DND-41 (cell line): Measurements from ENCODE around the gene HGD.
"Not testable (repeated sequence)": the region's sequence is repeated elsewhere in the genome, so short reads cannot be mapped to it uniquely, and the experiment has no call there.

Experiments used
- EZH2 ChIP-seq: IDR thresholded peaks from 3 replicates; pipeline ENCODE4 v1.6.1; 2012; ENCODE audit warnings: borderline replicate concordance, low read depth, mild to moderate bottlenecking, moderate library complexity, low read length, inconsistent platforms; ENCODE audit not compliant: severe bottlenecking
- TF ChIP-seq, protein P1 (sequence below): IDR thresholded peaks from 2 replicates; pipeline ENCODE4 v1.5.1; 2012; ENCODE audit warnings: borderline replicate concordance, low read length, moderate library complexity, mild to moderate bottlenecking; ENCODE audit not compliant: poor library complexity, severe bottlenecking; ENCODE audit errors: extremely low read depth

DNA sequence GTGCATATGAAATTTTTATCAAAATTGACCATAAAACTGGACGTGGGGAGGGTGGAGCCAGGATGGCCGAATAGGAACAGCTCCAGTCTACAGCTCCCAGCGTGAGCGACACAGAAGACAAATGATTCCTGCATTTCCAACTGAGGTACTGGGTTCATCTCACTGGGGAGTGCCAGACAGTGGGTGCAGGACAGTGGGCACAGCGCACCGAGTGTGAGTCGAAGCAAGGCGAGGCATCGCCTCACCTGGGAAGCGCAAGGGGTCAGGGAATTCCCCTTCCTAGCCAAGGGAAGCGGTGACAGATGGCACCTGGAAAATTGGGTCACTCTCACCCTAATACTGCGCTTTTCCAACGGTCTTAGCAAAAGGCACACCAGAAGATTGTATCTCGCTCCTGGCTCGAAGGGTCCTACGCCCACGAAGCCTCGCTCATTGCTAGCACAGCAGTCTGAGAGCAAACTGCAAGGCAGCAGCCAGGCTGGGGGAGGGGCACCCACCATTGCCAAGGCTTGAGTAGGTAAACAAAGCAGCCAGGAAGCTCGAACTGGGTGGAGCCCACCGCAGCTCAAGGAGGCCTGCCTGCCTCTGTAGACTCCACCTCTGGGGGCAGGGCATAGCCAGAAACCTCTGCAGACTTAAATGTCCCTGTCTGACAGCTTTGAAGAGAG lies 37.3 kb upstream of the HGD start:
- TF ChIP-seq, protein P1, sequence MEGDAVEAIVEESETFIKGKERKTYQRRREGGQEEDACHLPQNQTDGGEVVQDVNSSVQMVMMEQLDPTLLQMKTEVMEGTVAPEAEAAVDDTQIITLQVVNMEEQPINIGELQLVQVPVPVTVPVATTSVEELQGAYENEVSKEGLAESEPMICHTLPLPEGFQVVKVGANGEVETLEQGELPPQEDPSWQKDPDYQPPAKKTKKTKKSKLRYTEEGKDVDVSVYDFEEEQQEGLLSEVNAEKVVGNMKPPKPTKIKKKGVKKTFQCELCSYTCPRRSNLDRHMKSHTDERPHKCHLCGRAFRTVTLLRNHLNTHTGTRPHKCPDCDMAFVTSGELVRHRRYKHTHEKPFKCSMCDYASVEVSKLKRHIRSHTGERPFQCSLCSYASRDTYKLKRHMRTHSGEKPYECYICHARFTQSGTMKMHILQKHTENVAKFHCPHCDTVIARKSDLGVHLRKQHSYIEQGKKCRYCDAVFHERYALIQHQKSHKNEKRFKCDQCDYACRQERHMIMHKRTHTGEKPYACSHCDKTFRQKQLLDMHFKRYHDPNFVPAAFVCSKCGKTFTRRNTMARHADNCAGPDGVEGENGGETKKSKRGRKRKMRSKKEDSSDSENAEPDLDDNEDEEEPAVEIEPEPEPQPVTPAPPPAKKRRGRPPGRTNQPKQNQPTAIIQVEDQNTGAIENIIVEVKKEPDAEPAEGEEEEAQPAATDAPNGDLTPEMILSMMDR, result not testable (repeated sequence)
- not testable (repeated sequence) for TF ChIP-seq EZH2
